ENCODE measurements around the gene ARHGEF28. TPM values are rescaled to one million over a fixed set of nuclear protein-coding genes. Genes with fewer than 3 reads are reported as not detected.

ARHGEF28 gene
- total and polyA plus RNA-seq, 9 of the 15 experiments (the other 6 are each of a cell fraction or from before 2014, with no cell fraction given) = 0.27 TPM; not detected in 8

- 4% methylated on average over 3 of the region's 3 CpGs for WGBS (ENCODE audit: insufficient coverage, low coverage, missing lambda C conversion rate)
- BruUV-seq (replicated peaks) = no TSS peak
- no peak for ATAC-seq
Measured at GRCh38 chr5:73654171-73654811, 28.3 kb downstream of the ARHGEF28 start.

More at GRCh38 chr5:73654171-73654811, 28.3 kb downstream of the ARHGEF28 start:
- Histone ChIP-seq H3K79me2 (ENCODE audit: control insufficient read depth, insufficient read depth, low read length) (no peaks in the 10 kb centered on the region), H3K27me3 (ENCODE audit: control insufficient read depth in 2 of 2, insufficient read depth in 2 of 2, low read length in 2 of 2) (peaks cover 2 to 23% of the 10 kb centered on the region in 2 experiments; a peak in 3 of 5 replicates), H3K36me3 (ENCODE audit: control insufficient read depth, insufficient read depth, low read length) (no peaks in the 10 kb centered on the region), H3K4me2 (ENCODE audit: insufficient read depth, low read length) (no peak overlapping the region), H3K4me1 (replicated peaks in 1 of 2; ENCODE audit: control insufficient read depth in 2 of 2, insufficient read depth in 2 of 2, low read length in 2 of 2) (no peaks in the 10 kb centered on the region), H3K4me3 (no peak overlapping the region), H4K20me1 (replicated peaks; ENCODE audit: control insufficient read depth, insufficient read depth, low read length) (no peaks in the 10 kb centered on the region), H2AFZ (ENCODE audit: low read depth, low read length) (no peak overlapping the region), H3K9me3 (replicated peaks; ENCODE audit: control insufficient read depth, insufficient read depth, low read depth, low read length) (no peaks in the 10 kb centered on the region), H3K9ac (ENCODE audit: insufficient read depth in 1 of 2, low read depth in 2 of 2, low read length in 2 of 2) (no peak overlapping the region), H3K27ac (ENCODE audit: extremely low read depth, low read depth, low read length) (no peak overlapping the region), H3K9me1 (ENCODE audit: control insufficient read depth, insufficient read depth, low read length) (no peaks in the 10 kb centered on the region)
- FAIRE-seq (no peak), DNase-seq (ENCODE audit: extremely low read depth in 1 of 4, low spot score in 3 of 4) (no peak)
- CTCF ChIA-PET (ENCODE audit: low intra/inter-chr PET ratio) = no interaction called here
- intact Hi-C loops (cut with micrococcal nuclease) = no loop called here
- in situ Hi-C loops (cut with MboI) = no loop called here
- TF ChIP-seq RBBP5 (IDR thresholded peaks at IDR 0.05; ENCODE audit: borderline replicate concordance, insufficient read depth, low read length, poor library complexity, severe bottlenecking) = no peak
- TF ChIP-seq PRDM10 (IDR thresholded peaks at IDR 0.05; ENCODE audit: partially characterized antibody) = peak; percentile 14
- TF ChIP-seq SMAD1 (IDR thresholded peaks at IDR 0.05; ENCODE audit: low read depth, low read length, partially characterized antibody) = no peak
- no peak for TF ChIP-seq SMARCA4 (IDR thresholded peaks at IDR 0.05)
- POLR2A ChIA-PET = interaction anchor here (0.6 to 1.0 kb wide), 2 partner anchors 18 to 117 kb away, joined by 3 read pairs; no protein-coding TSS in a partner anchor
